Naive B cell (primary cell): ENCODE data around the gene DRC7. TPM values are rescaled to one million over a fixed set of nuclear protein-coding genes. Genes with fewer than 3 reads are reported as not detected.

ENCODE experiments used
- ATAC-seq, 2 donors: fragments of 150-1000 bp; cut with Tn5 transposase; 2 replicates each; pipeline ENCODE4 v1.10.0; 2021; ENCODE audit warnings: low read depth in 2 of 2, mild to moderate bottlenecking in 2 of 2, moderate library complexity in 2 of 2
- DNase-seq: peaks from one replicate; pipeline ENCODE4 v3.0.0; 2022
- H3K27ac Mint-ChIP-seq, 6 donors: one replicate each; pipeline ENCODE4 v1.8.0; 2020 to 2022; ENCODE audit warnings: mild to moderate bottlenecking in 6 of 6, mixed read lengths in 6 of 6, moderate library complexity in 5 of 6, inconsistent platforms in 2 of 6
- H3K27me3 Mint-ChIP-seq, 3 donors: one replicate each; pipeline ENCODE4 v1.8.0; 2021 to 2022; ENCODE audit warnings: mixed read lengths in 3 of 3, mild to moderate bottlenecking in 1 of 3
- H3K36me3 Mint-ChIP-seq, 2 donors: one replicate each; pipeline ENCODE4 v1.8.0; 2020 to 2022; ENCODE audit warnings: mixed read lengths in 2 of 2, inconsistent platforms in 1 of 2, mild to moderate bottlenecking in 1 of 2
- H3K4me1 Mint-ChIP-seq, 3 donors: one replicate each; pipeline ENCODE4 v1.8.0; 2020 to 2022; ENCODE audit warnings: mixed read lengths in 3 of 3, inconsistent platforms in 1 of 3, mild to moderate bottlenecking in 1 of 3, moderate library complexity in 1 of 3
- H3K4me3 Mint-ChIP-seq, 8 donors: one replicate each; pipeline ENCODE4 v1.8.0; 2020 to 2022; ENCODE audit warnings: mild to moderate bottlenecking in 8 of 8, mixed read lengths in 8 of 8, moderate library complexity in 8 of 8, inconsistent platforms in 2 of 8
- H3K9me3 Mint-ChIP-seq, 7 donors: one replicate each; pipeline ENCODE4 v1.8.0; 2020 to 2022; ENCODE audit warnings: mixed read lengths in 7 of 7, mild to moderate bottlenecking in 5 of 7, inconsistent platforms in 2 of 7, moderate library complexity in 1 of 7
- polyA plus RNA-seq, 6 donors: library from polyadenylated mRNA; unstranded; fragments of 300-500 nt; fragmentation: Illumina TruSeq; gene quantifications; one replicate each; pipeline ENCODE4 v1.2.3, GENCODE V29; 2021; ENCODE audit warnings: low read depth in 6 of 6

The DRC7 gene
- polyA plus RNA-seq, 6 donors from 2014 or later = not detected

DNA sequence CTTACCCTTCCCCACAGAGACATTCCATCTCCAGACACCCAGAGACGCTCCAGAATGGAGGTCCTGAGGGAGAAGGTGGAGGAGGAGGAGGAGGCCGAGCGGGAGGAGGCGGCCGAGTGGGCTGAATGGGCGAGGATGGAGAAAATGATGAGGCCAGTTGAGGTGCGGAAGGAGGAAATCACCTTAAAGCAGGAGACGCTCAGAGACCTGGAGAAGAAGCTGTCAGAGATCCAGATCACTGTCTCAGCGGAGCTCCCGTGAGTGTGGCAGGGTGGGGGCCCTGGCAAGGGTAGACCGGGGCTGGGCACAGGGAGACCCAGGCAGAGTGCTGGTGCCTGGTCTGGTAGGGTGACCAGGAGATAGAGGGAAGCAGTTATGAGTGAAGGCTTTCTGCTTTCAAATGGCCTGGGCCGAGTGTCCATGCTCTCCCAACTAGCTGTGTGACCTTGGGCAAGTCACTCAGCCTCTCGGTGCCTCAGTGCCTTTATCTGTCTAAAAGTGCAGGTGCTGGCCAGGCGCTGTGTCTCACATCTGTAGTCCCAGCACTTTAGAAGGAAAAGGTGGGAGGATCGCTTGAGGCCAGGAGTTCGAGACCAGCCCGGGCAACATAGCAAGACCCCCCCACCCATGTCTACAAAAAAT lies 3.4 kb downstream of the DRC7 start:
- no peak for DNase-seq
- Mint-ChIP-seq H3K27me3 (no peaks in the 10 kb centered on the region), H3K27ac (no peak overlapping the region), H3K4me3 (no peak overlapping the region), H3K36me3 (no peaks in the 10 kb centered on the region), H3K9me3 (no peaks in the 10 kb centered on the region), H3K4me1 (peaks cover 11 to 15% (median 12%) of the 10 kb centered on the region in 3 donors)
- ATAC-seq = no peak

DNA sequence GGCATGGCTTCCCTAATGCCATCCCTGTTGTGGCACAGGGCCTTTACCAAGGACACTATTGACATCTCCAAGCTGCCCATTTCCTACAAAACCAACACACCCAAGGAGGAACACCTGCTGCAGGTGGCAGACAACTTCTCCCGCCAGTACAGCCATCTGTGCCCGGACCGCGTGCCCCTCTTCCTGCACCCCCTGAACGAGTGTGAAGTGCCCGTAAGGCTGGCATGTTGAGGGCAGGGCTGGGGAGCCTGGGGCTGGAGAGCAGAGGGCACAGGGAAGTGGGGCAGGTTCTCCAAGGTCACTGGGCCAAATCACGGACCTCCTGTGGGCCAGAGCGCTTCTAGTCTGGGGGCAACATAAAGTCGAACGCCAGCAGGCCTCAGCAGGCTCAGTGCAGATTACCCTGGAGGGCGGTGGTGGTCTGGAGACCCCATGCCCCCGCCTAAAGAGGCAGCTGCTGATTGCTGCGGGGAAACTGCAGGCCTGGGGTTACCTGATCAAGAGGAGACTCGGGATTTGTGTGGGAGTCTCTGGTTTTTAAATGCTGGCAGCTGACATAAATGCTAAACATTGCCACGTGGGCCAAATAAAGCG lies 4.3 kb downstream of the DRC7 start:
- Mint-ChIP-seq H3K4me3 (no peak overlapping the region), H3K27ac (no peak overlapping the region), H3K4me1 (peaks cover 11 to 15% (median 12%) of the 10 kb centered on the region in 3 donors), H3K9me3 (no peaks in the 10 kb centered on the region), H3K27me3 (no peaks in the 10 kb centered on the region), H3K36me3 (no peaks in the 10 kb centered on the region)
- ATAC-seq (no peak), DNase-seq (no peak)

- no peak for ATAC-seq
- H3K27ac Mint-ChIP-seq = no peak overlapping the region
These were observed 4.9 kb downstream of the DRC7 start for GRCh38 chr16:57699481-57699880.

GRCh38 chr16:57699899-57700298 lies 5.3 kb downstream of the DRC7 start:
- ATAC-seq = no peak
- H3K27me3 Mint-ChIP-seq = no peaks in the 10 kb centered on the region
- peaks cover 0 to 2% (median 0%) of the 10 kb centered on the region in 7 donors for H3K9me3 Mint-ChIP-seq
- no peak overlapping the region for H3K27ac Mint-ChIP-seq
- no peak for DNase-seq
- no peak overlapping the region for H3K4me3 Mint-ChIP-seq
- no peaks in the 10 kb centered on the region for H3K36me3 Mint-ChIP-seq
- H3K4me1 Mint-ChIP-seq = peaks cover 6 to 7% (median 7%) of the 10 kb centered on the region in 3 donors

More at GRCh38 chr16:57699481-57699880, 4.9 kb downstream of the DRC7 start:
- no peak for DNase-seq
- Mint-ChIP-seq H3K36me3 (no peaks in the 10 kb centered on the region), H3K4me1 (peaks cover 10 to 11% (median 11%) of the 10 kb centered on the region in 3 donors), H3K9me3 (no peaks in the 10 kb centered on the region), H3K4me3 (no peak overlapping the region), H3K27me3 (no peaks in the 10 kb centered on the region)

- peaks cover 0 to 2% (median 0%) of the 10 kb centered on the region in 7 donors for H3K9me3 Mint-ChIP-seq
- ATAC-seq (no peak), DNase-seq (no peak)
- H3K36me3 Mint-ChIP-seq = no peaks in the 10 kb centered on the region
- peaks cover 0 to 6% (median 0%) of the 10 kb centered on the region in 3 donors for H3K27me3 Mint-ChIP-seq
- H3K4me3 Mint-ChIP-seq = no peak overlapping the region
- no peaks in the 10 kb centered on the region for H3K4me1 Mint-ChIP-seq
- H3K27ac Mint-ChIP-seq = peak overlapping the region in 1 of 6 donors; percentile 11
These were observed 6.4 kb downstream of the DRC7 start for GRCh38 chr16:57700781-57701551.

DNA sequence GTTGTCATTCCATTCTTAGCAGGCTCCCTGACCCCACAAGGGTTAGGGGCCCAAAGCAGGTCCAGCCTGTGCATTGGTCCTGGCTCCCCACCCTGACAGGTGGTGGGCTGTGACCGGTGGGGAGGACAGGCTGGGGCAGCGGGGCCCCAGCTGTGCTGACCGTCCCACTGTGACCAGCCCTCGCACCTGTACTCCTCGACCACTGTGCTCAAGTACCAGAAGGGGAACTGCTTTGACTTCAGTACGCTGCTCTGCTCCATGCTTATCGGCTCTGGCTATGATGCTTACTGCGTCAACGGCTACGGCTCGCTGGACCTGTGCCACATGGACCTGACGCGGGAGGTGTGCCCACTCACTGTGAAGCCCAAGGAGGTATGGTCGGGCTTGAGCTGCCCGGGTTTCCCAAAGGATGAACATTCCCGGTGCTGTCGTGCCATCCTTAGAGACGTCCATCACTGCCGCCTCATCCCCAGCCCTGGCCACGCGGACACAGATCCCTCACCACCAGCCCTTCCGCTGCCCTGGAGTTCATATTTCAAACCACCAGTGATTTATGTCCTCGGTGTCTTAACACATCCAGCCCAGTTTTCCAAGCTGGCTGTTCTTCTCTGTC lies 7.3 kb downstream of the DRC7 start:
- Mint-ChIP-seq H3K4me1 (peaks cover 0 to 3% (median 0%) of the 10 kb centered on the region in 3 donors), H3K36me3 (peaks cover 0 to 5% of the 10 kb centered on the region in 2 donors), H3K9me3 (peaks cover 0 to 4% (median 0%) of the 10 kb centered on the region in 7 donors), H3K4me3 (no peak overlapping the region), H3K27me3 (peaks cover 0 to 14% (median 8%) of the 10 kb centered on the region in 3 donors), H3K27ac (no peak overlapping the region)
- DNase-seq (no peak), ATAC-seq (no peak)

- peaks cover 0 to 19% (median 14%) of the 10 kb centered on the region in 3 donors for H3K27me3 Mint-ChIP-seq
- H3K4me1 Mint-ChIP-seq = peaks cover 0 to 5% (median 0%) of the 10 kb centered on the region in 3 donors
- DNase-seq (no peak), ATAC-seq (no peak)
- peaks cover 0 to 8% of the 10 kb centered on the region in 2 donors for H3K36me3 Mint-ChIP-seq
- no peak overlapping the region for H3K4me3 Mint-ChIP-seq
- no peak overlapping the region for H3K27ac Mint-ChIP-seq
- H3K9me3 Mint-ChIP-seq = peaks cover 0 to 5% (median 0%) of the 10 kb centered on the region in 7 donors
These were observed 8.9 kb downstream of the DRC7 start for GRCh38 chr16:57703416-57704010.

GRCh38 chr16:57704011-57704904 lies 9.7 kb downstream of the DRC7 start:
- Mint-ChIP-seq H3K4me3 (no peak overlapping the region), H3K9me3 (peaks cover 0 to 5% (median 0%) of the 10 kb centered on the region in 7 donors), H3K27me3 (peaks cover 0 to 19% (median 14%) of the 10 kb centered on the region in 3 donors), H3K27ac (no peak overlapping the region), H3K36me3 (peaks cover 0 to 8% of the 10 kb centered on the region in 2 donors), H3K4me1 (peaks cover 0 to 5% (median 0%) of the 10 kb centered on the region in 3 donors)
- ATAC-seq = no peak
- no peak for DNase-seq

- peaks cover 0 to 5% (median 0%) of the 10 kb centered on the region in 3 donors for H3K4me1 Mint-ChIP-seq
- H3K36me3 Mint-ChIP-seq = peaks cover 0 to 8% of the 10 kb centered on the region in 2 donors
- peak overlapping the region in 1 of 6 donors; percentile 79 for H3K27ac Mint-ChIP-seq
- peaks cover 0 to 5% (median 0%) of the 10 kb centered on the region in 7 donors for H3K9me3 Mint-ChIP-seq
- no peak for DNase-seq
- no peak for ATAC-seq
- H3K4me3 Mint-ChIP-seq = no peak overlapping the region
- H3K27me3 Mint-ChIP-seq = peaks cover 0 to 19% (median 14%) of the 10 kb centered on the region in 3 donors
These were observed 10.6 kb downstream of the DRC7 start for GRCh38 chr16:57704905-57705852.

DNA sequence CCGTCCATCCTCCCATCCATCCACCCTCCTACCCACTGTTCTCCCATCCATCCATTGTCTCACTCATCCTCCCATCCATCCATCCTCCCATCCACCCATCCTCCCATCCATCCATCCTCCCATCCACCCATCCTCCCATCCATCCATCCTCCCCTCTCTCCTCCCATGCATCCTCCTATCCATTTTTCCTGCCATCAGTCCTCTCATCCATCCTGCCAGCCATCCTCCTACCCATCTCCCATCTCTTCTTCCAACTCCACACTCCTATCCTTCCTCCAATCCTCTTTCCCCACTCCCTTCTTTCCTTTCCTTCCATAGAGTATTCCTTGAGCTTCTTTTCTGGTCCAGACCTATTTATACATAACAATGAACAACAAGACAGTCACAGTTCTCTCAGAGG lies 12.1 kb downstream of the DRC7 start:
- H3K4me1 Mint-ChIP-seq = peaks cover 0 to 5% (median 0%) of the 10 kb centered on the region in 3 donors
- ATAC-seq (no peak), DNase-seq (no peak)
- H3K9me3 Mint-ChIP-seq = peaks cover 0 to 5% (median 0%) of the 10 kb centered on the region in 7 donors
- H3K36me3 Mint-ChIP-seq = peaks cover 0 to 8% of the 10 kb centered on the region in 2 donors
- H3K27me3 Mint-ChIP-seq = peaks cover 0 to 19% (median 14%) of the 10 kb centered on the region in 3 donors
- no peak overlapping the region for H3K4me3 Mint-ChIP-seq
- H3K27ac Mint-ChIP-seq = no peak overlapping the region

DNA sequence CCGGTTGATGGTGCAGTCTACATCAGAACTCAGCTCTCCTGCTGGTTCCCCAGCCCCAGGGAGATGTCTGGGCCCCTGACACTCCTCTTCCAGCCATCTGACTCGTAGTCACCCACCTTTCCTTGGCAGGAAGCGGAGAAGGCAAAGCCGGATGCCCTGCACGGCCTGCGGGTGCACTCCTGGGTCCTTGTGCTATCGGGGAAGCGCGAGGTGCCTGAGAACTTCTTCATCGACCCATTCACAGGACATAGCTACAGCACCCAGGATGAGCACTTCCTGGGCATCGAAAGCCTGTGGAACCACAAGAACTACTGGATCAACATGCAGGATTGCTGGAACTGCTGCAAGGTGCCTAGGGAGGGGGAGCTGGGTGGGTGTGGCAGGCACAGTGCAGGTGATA lies 12.7 kb downstream of the DRC7 start:
- peaks cover 0 to 5% (median 0%) of the 10 kb centered on the region in 3 donors for H3K4me1 Mint-ChIP-seq
- H3K27me3 Mint-ChIP-seq = peaks cover 0 to 19% (median 14%) of the 10 kb centered on the region in 3 donors
- ATAC-seq = no peak
- no peak for DNase-seq
- peaks cover 0 to 8% of the 10 kb centered on the region in 2 donors for H3K36me3 Mint-ChIP-seq
- H3K9me3 Mint-ChIP-seq = peaks cover 0 to 5% (median 0%) of the 10 kb centered on the region in 7 donors
- H3K27ac Mint-ChIP-seq = no peak overlapping the region
- H3K4me3 Mint-ChIP-seq = no peak overlapping the region
